Spleen (tissue), 7 donors: ENCODE results near the gene LRRC39.

Experiments
- POLR2A ChIP-seq, 3 donors: fragments of 450-650 bp; IDR thresholded peaks; one replicate each; pipeline ENCODE4 v1.5.1; 2017; ENCODE audit warnings: antibody characterized with exemption in 3 of 3, mild to moderate bottlenecking in 1 of 3
- TF ChIP-seq, protein P1 (sequence below), 11 experiments: fragments of 200-600 bp in 7 of 11; fragments of 450-650 bp in 4 of 11; sonication (generic) in 4 of 11; IDR thresholded peaks in 8 of 11; conservative IDR thresholded peaks in 3 of 11; 1 replicate in 7 of 11; 2 replicates in 4 of 11; pipeline versions ENCODE4 v1.4.0 to v1.8.0; 2016 to 2021; ENCODE audit warnings: antibody characterized with exemption in 11 of 11, inconsistent platforms in 4 of 11, mild to moderate bottlenecking in 1 of 11
- donor health status: DM: no; HTN: no; CAD: no; lungs with moderate emphysema.
- donor health status: DM: no; HTN: no; CAD: no.
- donor health status: DM: no; HTN: no; CAD: no.

DNA sequence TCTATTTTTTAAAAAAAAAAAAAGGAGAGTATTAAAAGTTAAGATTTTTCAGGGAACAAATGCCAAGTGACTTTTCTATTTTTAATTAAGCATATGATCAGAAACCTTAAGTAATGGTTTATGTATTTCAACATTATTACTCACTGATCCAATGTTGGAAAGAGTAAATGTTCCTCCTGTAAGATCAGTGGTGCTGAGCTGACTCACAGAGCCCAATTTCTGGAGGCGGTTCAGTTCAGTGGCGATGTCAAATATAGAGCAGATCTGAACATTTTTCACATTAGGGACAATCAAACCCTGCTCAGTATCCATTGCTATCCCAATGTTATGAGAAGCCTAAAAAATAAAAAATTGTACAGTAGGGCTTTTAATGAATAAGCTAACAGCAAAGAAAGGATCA lies 28.2 kb upstream of the LRRC39 start:
- TF ChIP-seq, protein P1, sequence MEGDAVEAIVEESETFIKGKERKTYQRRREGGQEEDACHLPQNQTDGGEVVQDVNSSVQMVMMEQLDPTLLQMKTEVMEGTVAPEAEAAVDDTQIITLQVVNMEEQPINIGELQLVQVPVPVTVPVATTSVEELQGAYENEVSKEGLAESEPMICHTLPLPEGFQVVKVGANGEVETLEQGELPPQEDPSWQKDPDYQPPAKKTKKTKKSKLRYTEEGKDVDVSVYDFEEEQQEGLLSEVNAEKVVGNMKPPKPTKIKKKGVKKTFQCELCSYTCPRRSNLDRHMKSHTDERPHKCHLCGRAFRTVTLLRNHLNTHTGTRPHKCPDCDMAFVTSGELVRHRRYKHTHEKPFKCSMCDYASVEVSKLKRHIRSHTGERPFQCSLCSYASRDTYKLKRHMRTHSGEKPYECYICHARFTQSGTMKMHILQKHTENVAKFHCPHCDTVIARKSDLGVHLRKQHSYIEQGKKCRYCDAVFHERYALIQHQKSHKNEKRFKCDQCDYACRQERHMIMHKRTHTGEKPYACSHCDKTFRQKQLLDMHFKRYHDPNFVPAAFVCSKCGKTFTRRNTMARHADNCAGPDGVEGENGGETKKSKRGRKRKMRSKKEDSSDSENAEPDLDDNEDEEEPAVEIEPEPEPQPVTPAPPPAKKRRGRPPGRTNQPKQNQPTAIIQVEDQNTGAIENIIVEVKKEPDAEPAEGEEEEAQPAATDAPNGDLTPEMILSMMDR (IDR thresholded peaks at IDR 0.05 in 8 of 11, conservative IDR thresholded peaks at IDR 0.05 in 3 of 11) = no peak
- no peak for TF ChIP-seq POLR2A (IDR thresholded peaks at IDR 0.05)
